GM19025 (cell line): Measurements from ENCODE around the gene SMIM43.
"Not testable (repeated sequence)": the region's sequence is repeated elsewhere in the genome, so short reads cannot be mapped to it uniquely, and the experiment has no call there.

Source experiments
- ATAC-seq: cut with Tn5 transposase; IDR thresholded peaks from one replicate; pipeline ENCODE4 v1.9.1; 2021; ENCODE audit warnings: mild to moderate bottlenecking, low read depth, moderate library complexity; ENCODE audit not compliant: unreplicated experiment

Gene SMIM43

GRCh38 chr4:121784401-121784800 lies 19.4 kb upstream of the SMIM43 start:
- ATAC-seq, result no peak

- no peak for ATAC-seq
Observed at GRCh38 chr4:121783210-121783609, 18.2 kb upstream of the SMIM43 start.

- no peak for ATAC-seq
Observed at GRCh38 chr4:121778991-121779628, 14.1 kb upstream of the SMIM43 start.

- ATAC-seq, result no peak
Observed at GRCh38 chr4:121777625-121778024, 12.7 kb upstream of the SMIM43 start.

DNA sequence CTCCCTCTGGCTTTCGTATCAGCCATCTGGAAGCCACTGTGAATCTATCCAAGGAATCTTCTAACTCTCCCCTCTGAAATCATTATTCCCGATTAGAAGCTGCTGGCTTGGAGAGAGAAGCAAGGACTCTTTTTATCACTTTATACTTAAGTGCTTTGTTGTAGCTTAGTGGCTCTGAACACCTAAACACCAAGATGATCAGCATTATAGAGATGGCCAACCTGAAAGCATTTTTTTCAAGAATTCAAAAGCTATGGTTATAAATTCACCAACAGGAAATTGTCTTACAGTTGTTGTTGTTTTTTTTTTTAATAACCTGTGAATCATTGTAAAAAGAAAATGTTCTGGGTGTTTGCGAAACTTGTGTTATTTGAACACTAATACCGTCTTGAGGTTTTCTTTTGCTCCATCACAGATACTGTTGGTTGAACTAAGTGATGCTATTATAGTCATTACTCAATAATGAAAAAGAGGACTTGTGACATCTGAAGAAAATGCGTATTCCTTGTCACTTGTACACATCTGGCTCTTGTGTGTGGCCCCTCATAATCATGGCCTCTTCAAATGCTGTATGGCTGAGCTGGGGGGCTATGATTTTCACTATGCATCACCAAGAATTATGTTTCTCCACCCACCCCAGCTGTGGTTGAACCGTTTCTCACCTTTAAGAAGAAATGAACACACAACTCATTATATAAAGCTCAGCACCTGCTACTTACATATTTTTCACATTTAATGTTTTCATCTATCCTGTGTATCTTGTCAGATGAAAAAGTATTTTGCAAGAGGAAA lies 11.8 kb upstream of the SMIM43 start:
- no peak for ATAC-seq

DNA sequence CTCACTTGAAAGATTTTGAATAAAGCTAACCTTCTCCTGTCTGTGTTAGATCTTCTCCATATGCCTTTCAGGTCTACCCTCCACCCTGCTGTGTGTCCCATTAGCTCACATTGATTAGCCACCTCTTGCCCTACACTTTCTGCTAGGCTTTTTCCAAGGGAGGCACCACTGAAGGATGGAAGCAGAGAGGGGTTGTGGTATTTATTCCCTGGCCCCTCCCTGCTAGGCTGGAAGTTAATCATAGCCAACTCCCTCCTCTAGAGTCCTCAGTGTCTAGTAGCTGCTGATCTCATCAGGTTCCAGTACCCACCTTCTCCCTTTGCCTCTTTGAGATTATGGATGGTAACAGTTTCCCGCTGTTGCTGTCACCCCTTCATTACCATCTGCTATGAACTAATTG lies 8.9 kb upstream of the SMIM43 start:
- ATAC-seq, result no peak

DNA sequence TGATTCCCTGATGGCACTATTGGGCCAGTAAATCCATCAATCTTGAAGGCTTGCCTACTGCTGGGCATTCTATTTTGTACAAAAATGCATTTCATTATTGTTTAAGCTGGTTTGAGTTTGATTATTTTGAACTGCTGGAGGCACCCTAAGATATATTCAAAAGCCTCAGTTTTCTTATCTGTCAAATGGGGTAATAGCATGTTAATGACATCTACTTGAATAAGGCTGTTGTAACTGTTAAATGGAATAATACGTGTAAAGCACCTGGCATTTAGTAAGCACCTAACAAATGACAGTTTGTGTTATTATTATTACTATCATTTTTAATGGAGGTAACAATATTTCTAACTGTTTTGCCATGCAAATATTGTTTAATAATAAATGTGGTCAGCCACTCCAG lies 6.9 kb upstream of the SMIM43 start:
- no peak for ATAC-seq

DNA sequence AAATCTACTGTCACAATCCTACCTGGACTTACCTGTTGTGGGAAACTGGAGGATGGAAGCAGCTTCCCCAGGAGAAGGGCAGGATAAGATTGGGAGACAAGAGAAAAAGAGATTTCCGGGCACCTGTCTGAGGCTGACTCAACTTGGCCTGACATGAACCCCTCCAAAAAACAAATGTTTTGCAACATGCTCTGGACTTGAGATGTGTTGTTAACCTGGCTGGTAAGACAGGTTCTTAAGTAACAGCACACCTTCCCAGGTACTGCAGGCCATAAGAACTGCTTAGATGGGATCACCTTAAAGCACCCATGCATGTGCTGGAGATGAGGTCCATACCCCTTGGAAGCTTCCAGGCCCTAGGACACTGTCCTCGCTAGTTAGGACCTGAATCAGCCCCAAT lies 4.4 kb upstream of the SMIM43 start:
- no peak for ATAC-seq

- no peak for ATAC-seq
Observed at GRCh38 chr4:121767166-121767565, 2.2 kb upstream of the SMIM43 start.

- no peak for ATAC-seq
Observed at GRCh38 chr4:121765971-121766538, 1.1 kb upstream of the SMIM43 start.

DNA sequence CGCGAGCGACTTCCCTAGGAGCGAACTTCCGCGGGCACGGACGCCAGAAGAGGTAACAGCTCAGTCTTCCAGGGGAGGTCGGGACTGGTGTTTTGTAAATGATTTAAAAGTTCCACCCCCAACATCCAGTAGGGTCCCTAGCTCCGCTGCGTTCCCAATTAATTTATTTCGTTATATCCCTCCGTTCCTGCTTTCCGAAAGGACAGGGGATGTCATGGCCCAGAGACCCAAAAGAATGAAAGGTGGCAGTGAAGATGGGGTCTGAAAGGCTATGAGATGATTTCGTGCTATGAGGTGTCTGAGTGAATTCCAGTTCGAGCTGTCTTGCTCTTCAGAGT lies 373 bp upstream of the SMIM43 start:
- ATAC-seq, result no peak

- ATAC-seq, result no peak
Observed at GRCh38 chr4:121764303-121764701, 662 bp downstream of the SMIM43 start.

GRCh38 chr4:121760205-121760604 lies 4.8 kb downstream of the SMIM43 start:
- no peak for ATAC-seq

GRCh38 chr4:121758925-121759568 lies 5.9 kb downstream of the SMIM43 start:
- ATAC-seq, result no peak

GRCh38 chr4:121752142-121752541 lies 12.8 kb downstream of the SMIM43 start:
- ATAC-seq, result not testable (repeated sequence)

DNA sequence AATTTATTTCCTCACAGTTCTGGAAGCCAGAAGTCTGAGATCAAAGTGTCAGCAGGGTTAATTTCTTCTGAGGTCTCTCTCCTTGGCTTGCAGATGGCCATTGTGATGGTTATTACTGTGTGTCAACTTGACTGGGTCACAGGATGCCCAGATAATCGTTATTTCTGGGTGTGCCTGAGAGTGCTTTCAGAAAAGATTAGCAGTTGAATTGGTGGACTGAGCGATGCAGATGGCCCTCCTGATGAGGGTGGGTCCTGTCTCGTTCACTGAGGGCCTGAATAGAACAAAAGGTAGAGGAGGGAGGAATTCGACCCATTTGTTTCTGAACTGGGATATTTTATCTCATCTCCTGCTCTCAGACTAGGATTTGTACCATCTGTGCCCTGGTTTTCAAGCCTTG lies 15.7 kb downstream of the SMIM43 start:
- ATAC-seq, result no peak

GRCh38 chr4:121742794-121743193 lies 22.2 kb downstream of the SMIM43 start:
- ATAC-seq, result no peak

GRCh38 chr4:121741751-121742150 lies 23.2 kb downstream of the SMIM43 start:
- no peak for ATAC-seq

DNA sequence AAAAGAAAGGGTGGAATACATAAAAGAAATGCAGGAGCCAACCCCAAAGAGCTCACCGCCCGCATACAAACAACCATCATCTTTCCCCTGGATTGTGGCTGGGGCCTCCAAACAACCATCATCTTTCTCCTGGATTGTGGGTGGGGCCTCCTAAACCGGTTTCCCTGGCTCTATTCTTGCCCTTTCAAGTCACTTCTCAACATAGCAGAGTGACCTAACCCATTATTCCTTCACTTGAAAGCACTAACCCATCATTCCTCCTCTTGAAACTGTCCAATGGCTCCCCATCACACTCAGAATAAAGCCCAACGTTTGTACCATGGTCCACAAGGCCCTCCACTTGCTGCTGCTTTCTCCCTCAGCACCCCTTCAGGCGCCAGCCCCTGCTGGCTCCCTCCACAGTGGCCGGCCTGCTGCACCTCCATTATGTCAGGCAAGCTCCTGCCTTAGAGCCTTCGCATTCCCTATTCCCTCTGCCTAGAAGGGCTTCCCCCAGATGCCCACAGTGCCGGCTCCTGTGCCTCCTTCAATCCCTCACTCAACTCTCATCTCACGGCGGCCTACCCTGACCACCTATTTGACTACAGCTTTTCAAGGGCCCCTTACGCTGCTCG lies 24.1 kb downstream of the SMIM43 start:
- ATAC-seq, result no peak

DNA sequence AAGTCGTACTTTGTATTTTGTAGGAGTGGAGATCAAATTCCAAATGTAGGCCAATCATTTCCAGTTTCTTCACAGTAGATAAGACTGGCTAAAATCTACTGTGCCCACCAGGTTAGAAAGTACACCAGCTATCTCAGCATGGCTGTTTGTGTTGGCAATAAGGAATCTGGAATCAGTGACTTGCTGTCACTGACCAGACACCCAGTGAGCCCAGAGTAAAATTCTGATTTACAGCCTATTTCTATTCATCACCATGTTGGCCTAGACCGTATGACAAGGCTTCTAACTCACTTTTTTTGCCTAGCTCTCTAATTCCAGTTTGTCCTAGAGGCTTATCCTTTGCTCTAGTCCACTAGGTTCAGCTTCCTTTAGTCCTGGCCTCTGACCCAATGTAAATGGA lies 25.4 kb downstream of the SMIM43 start:
- ATAC-seq, result no peak
